GM12892 (cell line): Measurements from ENCODE around the gene MPV17L2.

ENCODE experiments used
- POLR2A ChIP-seq: IDR thresholded peaks from 2 replicates; pipeline ENCODE4 v1.6.1; 2011; ENCODE audit warnings: low read depth, low read length, control low read depth
- POLR2AphosphoS5 ChIP-seq: IDR thresholded peaks from 2 replicates; pipeline ENCODE4 v1.6.1; 2011; ENCODE audit warnings: low read depth, low read length, control low read depth

DNA sequence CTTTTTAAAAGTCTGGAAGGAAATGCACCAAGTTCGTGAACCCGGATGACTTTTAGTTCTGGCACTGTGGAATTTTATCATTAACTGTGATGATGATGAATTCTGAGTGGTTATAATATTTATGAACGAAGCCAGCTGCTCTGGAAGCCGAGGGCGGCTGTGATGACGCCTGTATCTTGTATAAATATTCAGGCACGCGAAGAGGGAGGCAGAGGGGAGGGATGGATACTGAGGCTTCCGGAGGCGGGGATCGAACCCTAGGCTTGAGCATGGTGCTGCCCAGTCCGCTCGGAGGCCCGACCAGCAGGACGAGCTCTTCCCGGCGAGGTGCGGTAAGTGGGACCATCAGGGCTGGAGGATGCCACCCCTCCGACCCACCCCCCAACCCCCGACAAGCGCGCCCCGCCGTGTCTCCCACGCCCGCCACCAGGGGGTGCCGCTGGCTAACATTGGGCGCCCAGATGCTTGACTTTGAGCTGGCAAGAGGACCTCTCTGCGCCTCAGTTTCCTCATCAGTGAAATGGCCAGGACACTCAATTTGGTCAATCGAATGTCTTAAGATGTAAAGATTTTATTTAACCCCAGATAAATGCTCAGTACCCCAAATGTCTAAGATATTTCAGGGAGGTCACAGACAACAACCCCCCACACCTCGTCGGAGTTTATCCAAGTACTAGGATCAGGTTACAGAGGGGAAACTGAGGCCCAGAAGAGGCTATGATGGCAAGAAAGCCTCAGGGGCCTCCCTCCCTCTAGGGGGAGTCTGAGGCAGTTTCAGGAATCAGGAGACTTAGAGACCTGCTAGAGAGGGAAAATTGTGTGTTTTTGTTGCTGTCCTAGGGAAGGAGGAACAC is 15.3 kb downstream of the MPV17L2 start:
- TF ChIP-seq POLR2AphosphoS5 (no peak), POLR2A (no peak)
